HG02623 (cell line): ENCODE results near the gene ATP10D.

Experiments
- ATAC-seq: cut with Tn5 transposase; IDR thresholded peaks from one replicate; pipeline ENCODE4 v1.9.1; 2021; ENCODE audit warnings: moderate library complexity; ENCODE audit not compliant: unreplicated experiment

Gene ATP10D

DNA sequence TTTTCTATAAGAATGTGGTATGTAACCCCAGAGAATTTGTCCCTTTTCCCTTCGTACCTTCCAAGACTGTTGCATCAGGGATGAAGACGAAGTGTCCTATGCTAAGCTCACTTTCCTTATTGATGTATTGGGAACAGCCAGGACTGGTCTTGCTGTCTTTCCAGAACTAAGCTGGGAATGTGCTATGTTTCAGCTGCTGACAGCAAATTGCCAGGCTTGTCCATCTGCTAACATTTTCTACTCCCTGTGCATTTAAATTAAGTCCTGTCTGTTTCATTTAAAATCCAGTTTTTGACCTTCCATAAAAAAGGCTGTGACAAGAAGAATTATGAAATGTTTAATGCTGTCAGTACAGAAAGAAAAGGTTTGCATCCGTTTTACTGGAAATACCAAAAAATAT, 87.9 kb downstream of the ATP10D start:
- ATAC-seq, result no peak

DNA sequence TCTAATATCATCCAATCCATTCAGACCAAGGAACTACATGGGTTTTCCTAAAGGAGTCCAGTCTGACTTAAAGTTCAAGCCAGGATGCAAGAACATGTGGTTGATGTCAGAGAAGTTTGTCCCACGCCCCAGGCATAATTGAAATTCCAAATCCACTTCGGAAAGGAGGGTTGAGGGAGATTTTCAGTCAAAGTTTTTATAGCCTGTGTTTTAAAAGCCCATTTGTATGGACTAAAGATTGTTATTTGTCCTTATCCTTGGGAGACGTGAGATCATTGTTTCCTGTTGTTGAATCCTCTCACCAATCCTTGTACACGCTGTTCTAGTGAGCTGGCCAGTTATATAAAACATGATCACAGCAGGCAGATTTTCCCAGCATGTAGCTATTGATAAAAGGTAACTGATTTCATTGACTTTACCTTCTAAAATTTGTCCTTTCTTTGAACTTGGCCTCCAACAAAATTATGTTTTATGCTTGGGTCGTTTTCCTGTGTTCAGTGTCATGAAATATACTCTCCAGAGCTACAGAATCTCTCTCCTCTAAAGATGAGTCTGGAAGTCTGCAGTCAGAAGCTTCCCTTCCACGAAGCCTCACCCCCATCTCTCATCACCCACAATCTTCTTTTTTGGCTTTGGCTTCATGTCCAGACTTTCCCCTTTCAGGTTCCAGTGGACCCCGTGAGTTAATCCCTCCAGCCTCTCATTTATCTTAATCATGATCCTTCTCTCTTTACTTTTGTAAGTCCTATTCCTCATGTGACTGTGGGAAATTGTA, 92.9 kb downstream of the ATP10D start:
- ATAC-seq, result no peak

DNA sequence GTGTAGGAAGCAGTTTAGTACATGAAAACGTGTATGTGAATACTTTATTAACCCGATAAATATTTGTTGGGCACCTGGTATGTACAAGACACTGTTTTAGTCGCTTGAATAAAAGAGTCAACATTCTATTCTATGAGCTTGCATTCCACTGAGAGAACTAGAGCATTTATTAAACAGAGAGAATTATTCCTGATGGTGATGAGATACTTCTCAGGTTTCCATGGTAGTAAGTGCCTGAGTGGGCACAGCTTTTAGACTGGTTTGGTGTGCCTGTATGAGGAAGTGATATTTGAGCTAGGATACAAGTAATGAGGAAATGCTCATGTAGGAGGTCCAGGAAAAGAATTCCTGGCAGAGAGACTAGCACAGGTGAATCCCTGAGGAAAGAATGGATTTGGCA, 94.2 kb downstream of the ATP10D start:
- no peak for ATAC-seq

DNA sequence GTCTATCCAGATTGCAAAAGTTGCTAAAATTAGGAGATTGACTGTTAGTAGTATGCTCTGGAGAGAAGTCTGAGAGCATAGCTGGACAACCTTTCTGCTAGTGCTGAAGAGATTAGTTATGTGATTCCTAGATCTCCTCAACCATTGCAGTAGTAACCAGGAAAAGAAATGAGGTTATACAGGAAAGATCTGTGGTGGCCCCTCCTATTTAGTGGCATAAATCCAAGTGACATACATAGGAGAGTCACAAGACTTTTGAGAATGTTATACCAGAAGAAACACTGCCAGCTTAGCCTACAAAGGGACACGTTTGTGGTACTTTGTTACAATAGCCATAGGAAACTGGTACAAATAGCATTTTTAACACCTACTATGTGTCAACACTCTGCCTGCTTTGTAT, 105.2 kb downstream of the ATP10D start:
- ATAC-seq, result no peak

DNA sequence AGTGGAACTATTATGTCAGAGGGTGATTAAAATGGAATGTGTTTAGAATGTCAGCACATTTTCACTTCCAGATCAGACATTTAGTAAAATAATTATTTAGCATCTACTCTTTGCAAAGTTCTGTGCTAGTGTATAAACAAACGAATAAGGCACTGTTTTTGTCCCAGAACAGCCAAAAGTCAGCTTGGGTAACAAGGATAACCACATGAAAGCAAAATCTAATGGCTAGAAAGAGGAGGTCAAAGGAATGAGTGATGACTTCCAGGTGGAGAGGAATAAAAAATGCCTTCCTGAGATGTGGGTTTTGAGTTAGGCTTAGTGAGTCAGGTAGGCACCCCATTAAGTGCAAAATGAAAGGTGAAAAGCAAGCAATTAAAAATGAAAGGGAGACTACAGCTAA, 112.6 kb downstream of the ATP10D start:
- ATAC-seq, result no peak

DNA sequence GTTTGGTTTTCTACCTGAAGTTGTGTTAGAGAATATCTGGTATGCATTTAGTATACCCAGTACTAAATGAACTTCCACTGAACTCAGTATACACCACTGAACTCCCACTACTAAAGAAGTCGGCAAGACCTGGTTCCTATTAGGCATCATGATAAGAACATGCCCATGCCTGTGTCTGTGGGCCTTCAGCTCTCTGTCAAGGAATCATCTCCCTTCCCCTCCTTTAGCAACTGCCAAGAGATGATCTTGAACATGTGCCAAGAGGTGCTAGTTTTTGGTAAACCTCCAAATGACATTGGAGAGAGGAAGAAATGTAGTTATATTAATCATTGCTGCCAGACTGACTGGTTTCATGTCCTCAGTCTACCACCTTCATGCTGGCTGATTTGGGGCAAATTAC, 113.2 kb downstream of the ATP10D start:
- no peak for ATAC-seq

DNA sequence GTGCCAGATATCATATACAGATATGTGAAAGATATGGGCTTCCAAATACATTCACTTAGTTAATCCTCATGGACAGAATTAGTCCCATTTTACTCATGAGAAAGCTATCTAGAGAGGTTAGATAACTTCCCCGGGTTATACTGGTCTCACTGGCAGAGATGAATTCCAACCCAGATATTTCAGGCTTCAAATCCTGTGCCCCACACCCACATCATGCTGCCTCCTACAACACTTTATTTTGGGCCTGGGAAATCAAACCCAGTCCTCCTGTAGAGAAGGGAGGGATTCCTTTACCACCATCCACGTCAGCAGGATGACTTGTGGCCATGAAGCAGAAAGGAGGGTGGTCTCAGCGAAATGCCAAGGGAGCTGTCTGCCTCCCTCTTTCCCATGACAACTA, 113.8 kb downstream of the ATP10D start:
- no peak for ATAC-seq

DNA sequence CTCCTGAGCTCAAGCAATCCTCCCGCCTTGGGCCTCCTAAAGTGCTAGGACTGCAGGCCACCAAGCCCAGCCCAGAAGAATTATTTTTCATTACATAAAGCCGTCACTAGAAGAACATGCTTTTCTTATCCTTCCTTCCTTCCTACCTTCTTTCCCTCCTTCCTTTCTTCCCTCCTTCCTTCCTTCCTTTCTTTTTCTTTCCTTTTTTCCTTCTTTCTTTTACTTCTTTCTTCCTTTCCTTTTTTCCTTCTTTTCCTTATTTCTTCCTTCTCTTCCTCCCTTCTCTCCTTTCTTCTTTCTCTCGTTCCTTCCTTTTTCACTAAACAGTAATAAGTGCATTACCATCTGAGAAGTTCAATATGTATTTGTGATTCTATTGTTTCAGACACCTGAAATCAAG, 121.4 kb downstream of the ATP10D start:
- no peak for ATAC-seq

DNA sequence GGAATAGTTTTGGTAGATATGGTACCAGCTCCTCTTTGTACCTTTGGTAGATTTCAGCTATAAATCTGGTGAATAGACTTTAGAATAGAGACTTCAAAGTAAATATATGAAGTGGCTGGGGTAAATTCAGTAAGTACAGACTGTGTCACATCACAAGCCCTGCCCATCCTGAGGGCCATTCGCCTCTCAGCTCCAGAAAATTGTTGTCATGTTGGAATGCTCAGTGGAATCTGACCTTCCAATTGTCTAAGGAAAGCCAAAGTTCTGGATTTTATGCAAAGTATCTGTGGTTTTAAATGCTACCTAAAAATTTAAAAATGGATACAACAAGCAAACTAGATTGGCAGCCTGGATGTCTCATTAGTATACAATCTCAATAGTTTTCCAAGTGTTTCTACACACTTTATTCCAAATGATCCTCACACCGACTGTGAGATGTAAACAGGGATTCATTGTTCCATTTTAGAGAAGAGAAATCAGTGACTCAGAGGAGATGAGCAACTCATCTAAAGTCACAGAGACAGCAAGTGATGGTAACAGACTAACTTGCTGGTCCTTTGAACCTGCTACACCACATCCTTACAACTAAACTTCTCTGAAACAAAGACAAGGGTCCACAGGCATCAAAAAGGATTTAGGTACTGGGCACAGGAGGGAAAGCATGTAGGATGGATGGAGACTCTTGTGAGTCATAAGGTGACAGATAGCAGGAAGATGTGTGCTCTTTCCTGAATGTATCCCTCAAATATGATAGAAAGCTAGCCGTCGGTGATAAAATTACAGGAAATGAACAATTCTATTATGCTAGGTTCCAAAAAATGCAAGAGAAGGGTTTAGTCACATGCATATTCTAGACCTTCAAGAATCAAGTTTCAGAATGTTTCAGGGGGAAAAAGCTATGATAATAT, 127.3 kb downstream of the ATP10D start:
- no peak for ATAC-seq

DNA sequence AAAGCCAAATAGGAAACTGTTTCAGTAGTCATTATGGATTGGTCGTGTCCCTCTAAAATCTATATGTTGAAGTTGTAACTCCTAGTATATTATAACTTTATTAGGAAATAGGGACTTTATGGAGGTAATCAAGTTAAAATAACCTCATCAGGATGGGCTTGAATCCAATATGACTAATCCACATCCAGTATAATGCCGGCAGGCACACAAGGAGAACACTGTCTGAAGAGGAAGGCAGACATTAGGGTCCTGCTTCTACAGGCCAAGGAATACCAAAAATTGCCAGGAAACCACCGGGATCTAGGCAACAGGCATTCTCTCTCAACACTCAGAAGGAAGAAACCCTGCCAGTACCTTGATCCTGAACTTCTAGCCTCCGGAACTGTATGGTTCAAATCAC, 130.3 kb downstream of the ATP10D start:
- ATAC-seq, result no peak

DNA sequence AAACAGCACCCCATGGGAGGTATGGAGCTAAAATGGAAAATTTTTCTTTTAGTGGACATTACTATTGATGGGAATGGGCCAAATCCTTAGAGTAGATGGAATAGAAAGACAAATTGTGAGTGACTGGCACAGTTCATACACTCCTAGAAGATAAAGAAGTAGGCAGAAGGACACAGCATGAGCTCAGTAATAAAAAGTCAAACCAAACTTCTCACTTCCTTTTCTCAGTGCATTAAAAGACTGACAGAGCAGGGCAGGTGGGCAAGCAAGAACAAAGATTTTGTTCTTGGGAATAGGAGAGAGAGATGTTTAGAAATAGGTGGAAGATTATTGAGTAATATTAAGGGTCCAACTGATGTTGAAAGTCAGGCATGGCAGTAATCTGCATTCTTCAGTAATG, 132.5 kb downstream of the ATP10D start:
- ATAC-seq, result peak; percentile 79

DNA sequence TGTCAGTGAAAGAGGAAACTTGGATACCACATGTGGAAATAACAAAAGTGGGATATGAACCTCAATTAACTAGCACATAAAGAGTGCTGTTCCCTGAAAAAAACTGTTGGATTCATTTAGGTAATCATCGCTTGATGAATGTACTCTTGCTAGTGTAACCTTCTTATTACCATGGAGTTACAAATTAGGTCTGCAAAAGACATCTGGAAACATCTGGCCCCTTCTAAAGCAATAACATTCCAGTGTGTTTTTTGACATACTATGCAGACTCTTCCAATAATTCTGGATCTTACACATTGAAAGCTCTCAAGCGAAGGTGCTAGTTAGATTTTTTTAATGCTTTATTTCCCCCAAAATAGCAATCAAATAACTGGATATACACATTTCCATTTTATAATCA, 134.6 kb downstream of the ATP10D start:
- ATAC-seq, result no peak

DNA sequence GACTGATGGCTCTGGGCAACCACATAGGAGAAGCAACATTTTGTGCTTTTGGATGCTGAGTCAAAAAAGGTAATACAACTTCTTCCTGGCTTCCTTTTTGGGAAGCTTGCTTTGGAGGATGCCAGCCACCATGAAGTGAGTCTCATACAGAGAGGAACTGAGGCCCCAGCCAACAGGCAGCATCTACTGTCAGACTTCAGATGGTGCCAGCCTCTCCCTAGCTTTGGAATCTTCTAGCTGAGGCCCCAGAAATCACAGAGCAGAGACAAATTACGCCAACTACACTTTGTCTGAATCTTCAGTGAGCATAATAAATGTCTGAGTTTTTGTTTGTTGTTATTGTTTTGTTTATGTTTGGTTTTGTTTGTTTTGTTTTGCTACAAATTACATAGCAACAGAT, 136.1 kb downstream of the ATP10D start:
- no peak for ATAC-seq

DNA sequence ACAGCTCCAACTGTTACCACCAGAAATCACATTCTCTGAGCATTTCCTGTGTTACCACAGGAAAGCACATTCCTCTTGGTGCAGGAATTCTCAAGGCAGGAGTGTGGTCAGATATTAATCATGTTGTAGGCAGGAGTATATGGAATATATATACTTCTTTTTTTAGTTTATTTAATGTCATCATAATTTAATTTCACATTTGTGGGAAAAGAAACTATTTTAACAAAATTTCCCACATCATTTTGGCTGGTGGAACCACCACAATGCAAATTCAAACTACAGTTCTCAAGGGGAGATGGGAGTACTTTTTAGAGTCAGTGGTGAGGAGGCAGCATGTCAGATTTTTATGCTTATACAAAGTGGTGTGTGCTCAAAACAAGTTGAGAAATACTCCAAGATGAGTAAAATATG, 139.0 kb downstream of the ATP10D start:
- ATAC-seq, result no peak

DNA sequence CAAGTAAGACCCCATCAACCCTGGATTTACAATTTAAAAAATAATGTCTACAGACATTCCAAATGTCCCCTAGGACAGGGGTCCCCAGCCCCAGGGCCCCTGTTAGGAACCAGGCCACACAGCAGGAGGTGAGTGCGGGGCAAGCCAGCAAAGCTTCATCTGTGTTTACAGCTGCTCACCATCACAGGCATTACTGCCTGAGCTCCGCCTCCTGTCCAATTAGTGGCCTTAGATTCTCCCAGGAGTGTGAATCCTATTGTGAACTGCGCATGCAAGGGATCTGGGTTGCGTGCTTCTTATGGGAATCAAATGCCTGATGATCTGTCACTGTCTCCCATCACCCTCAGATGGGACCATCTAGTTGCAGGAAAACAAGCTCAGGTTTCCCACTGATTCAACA, 146.1 kb downstream of the ATP10D start:
- ATAC-seq, result no peak

DNA sequence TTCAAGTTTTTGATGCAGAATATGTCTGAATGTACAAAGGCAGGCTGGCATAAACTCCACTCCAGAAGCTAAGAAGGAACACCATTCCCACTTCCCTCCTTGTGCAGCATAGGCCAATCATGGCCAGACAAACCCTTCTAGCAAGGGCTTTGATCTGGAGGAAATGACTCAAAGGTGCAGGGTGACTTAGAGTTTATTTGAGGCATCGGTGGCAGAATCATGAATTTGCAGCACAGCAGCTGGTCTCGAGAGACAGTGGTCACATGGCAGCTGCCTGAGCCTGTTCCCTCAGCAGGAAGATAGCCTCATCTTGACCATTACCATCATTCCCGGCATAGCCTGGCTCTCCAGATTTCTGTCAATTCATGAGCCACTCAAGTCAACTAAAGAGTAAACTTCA, 154.5 kb downstream of the ATP10D start:
- ATAC-seq, result no peak

DNA sequence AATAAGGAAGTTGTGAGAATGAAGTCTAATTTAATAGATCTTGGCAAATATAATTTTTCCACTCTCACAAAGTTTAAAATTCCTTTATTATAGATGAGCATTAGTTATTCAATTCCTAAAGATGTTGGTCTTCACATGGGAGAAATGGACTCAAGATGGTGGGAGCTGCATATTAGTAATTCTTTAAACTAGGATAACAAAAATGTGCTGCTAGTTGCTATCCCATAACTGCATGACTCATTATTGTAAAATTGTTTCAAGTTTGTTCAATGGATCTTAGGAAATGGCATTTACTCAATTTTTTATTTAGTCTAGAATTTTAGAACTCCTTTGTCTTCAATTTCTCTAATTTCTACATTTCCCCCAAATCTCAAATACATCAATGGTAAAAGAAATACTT, 155.8 kb downstream of the ATP10D start:
- no peak for ATAC-seq

DNA sequence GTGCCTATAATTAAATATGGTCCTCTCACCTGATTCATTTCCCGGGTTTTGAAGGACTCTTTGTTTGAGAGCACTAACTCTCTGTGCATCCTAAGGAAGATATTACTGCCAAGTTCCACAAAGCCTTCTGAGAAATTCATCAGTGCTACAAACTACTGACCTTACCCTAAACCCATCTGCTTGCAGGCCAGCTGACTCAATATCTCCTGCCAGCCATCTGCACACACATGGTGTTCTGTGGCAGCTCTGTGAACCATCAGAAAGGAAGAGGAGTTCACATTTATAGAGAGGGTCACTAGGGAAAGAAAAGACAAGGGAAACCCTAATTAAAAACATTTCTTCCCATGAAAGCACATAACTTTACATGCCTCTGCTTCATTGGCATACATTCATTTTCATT, 156.7 kb downstream of the ATP10D start:
- ATAC-seq, result no peak

DNA sequence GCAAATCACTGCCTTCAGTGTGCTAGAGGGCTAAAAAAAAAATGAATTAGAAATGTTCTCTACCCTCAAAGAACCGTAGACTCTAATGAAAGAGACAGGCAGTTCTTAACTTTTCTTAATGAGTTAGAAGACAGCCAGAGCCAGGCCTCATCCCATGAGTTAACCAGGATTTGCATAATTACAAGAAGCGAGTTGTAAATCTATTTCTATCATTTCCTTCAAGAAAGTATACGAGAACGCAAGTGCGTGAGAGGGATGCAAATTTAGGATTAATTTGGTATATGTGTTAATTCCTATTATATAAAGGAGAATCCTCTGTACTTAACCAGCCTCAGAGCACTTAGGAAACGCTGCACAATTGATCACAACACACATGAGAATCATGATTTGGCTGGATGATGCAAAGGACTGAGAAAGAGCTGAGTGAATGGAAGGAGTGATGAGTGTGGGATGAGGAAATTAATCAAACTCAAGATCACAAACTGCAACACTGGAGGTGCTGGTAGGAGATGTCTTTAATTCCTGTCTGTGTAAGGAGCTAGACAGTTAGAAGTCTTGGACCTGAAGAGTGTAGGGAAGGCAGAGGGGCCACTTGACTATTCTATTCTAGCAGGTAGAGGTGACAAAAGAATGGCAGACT, 157.2 kb downstream of the ATP10D start:
- ATAC-seq, result no peak
